Esophagus squamous epithelium (tissue), 4 donors: ENCODE data around the gene PEX7.

Experiments
- CTCF ChIP-seq, 6 experiments: fragments of 450-650 bp in 4 of 6; fragments of 200-600 bp in 2 of 6; sonication (generic) in 2 of 6; IDR thresholded peaks; one replicate each; pipeline ENCODE4 v1.5.1; 2016 to 2019; ENCODE audit warnings: antibody characterized with exemption in 6 of 6, mild to moderate bottlenecking in 4 of 6, moderate library complexity in 4 of 6
- POLR2A ChIP-seq, 4 donors: fragments of 450-650 bp; IDR thresholded peaks; one replicate each; pipeline ENCODE4 v1.6.1; 2017; ENCODE audit warnings: antibody characterized with exemption in 4 of 4, mild to moderate bottlenecking in 4 of 4, moderate library complexity in 3 of 4

- TF ChIP-seq CTCF (IDR thresholded peaks at IDR 0.05) = no peak
- no peak for TF ChIP-seq POLR2A (IDR thresholded peaks at IDR 0.05)
Measured at GRCh38 chr6:136779682-136780081, 42.7 kb upstream of the PEX7 start.
